Mucosa of descending colon (tissue), 3 donors: Measurements from ENCODE around the gene IER5L. TPM values are rescaled to one million over a fixed set of nuclear protein-coding genes. Genes with fewer than 3 reads are reported as not detected.

ENCODE experiments used
- ATAC-seq: fragments of 200-7000 bp; cut with Tn5 transposase; one replicate; pipeline ENCODE4 v1.9.1; 2020; ENCODE audit warnings: mild to moderate bottlenecking, moderate library complexity
- DNase-seq, 3 donors: peaks; one replicate each; pipeline ENCODE4 v3.0.0-alpha.2; 2020
- H3K36me3 ChIP-seq: fragments of 200-600 bp; one replicate; pipeline ENCODE4 v1.8.0; 2021; ENCODE audit warnings: low read depth, mild to moderate bottlenecking
- H3K4me1 ChIP-seq: fragments of 200-600 bp; one replicate; pipeline ENCODE4 v1.8.0; 2021; ENCODE audit warnings: low read depth, mild to moderate bottlenecking
- H3K4me3 ChIP-seq: fragments of 200-600 bp; one replicate; pipeline ENCODE4 v1.8.0; 2021; ENCODE audit warnings: mild to moderate bottlenecking
- H3K9me3 ChIP-seq: fragments of 200-600 bp; one replicate; pipeline ENCODE4 v1.8.0; 2021; ENCODE audit warnings: mild to moderate bottlenecking
- CTCF ChIP-seq: fragments of 200-600 bp; IDR thresholded peaks from one replicate; pipeline ENCODE4 v1.8.0; 2022; ENCODE audit warnings: antibody characterized with exemption, mild to moderate bottlenecking
- intact Hi-C, 2 donors: fragments of 100-400 bp; cut with DNase I in 1 of 2; cut with micrococcal nuclease in 1 of 2; formaldehyde crosslinking; loops; one replicate each; pipeline versions ENCODE4 v1.11.0 to v1.11.1; 2022; cut with DNase I, micrococcal nuclease
- total RNA-seq, 3 donors: library from RNA; stranded (reverse); fragmentation: NEBNext Ultra II Directional in 2 of 3; extraction: Animal tissue kit (Norgen Biotek cat#: 25700) in 2 of 3; gene quantifications; one replicate each; pipeline versions ENCODE4 v1.2.1 to v1.2.4, GENCODE V29; 2021 to 2023
- donor health status: DM: no; HTN: no; CAD: no; lungs with moderate emphysema.
- donor health status: DM: no; HTN: no; CAD: no.
- donor health status: DM: no; HTN: yes; CAD: no.

The IER5L gene
- total RNA-seq, 3 donors from 2014 or later: 5.8 to 8.2 (median 8.0) TPM

- Histone ChIP-seq H3K4me1 (peaks cover 12% of the 10 kb centered on the region), H3K4me3 (no peak overlapping the region), H3K9me3 (no peaks in the 10 kb centered on the region), H3K36me3 (no peaks in the 10 kb centered on the region)
- ATAC-seq (no peak), DNase-seq (no peak)
- intact Hi-C loops: no loop called here
- no peak for TF ChIP-seq CTCF
Measured at GRCh38 chr9:129148463-129149204, 29.4 kb downstream of the IER5L start.

GRCh38 chr9:129146441-129146941 is 31.6 kb downstream of the IER5L start:
- no peak for TF ChIP-seq CTCF
- intact Hi-C loops: no loop called here
- H3K36me3 ChIP-seq: no peaks in the 10 kb centered on the region
- no peaks in the 10 kb centered on the region for H3K9me3 ChIP-seq
- DNase-seq (no peak), ATAC-seq (no peak)
- H3K4me3 ChIP-seq: no peak overlapping the region
- H3K4me1 ChIP-seq: peaks cover 30% of the 10 kb centered on the region

- no peak for TF ChIP-seq CTCF
- peak; percentile 16 for ATAC-seq
- Histone ChIP-seq H3K4me3 (no peak overlapping the region), H3K36me3 (no peaks in the 10 kb centered on the region), H3K9me3 (no peaks in the 10 kb centered on the region), H3K4me1 (peaks cover 35% of the 10 kb centered on the region)
- intact Hi-C loops: no loop called here
- peak in 2 of 3 donors; percentile 51 to 77 for DNase-seq
Measured at GRCh38 chr9:129145841-129146292, 32.2 kb downstream of the IER5L start.

GRCh38 chr9:129145316-129145715 is 32.7 kb downstream of the IER5L start:
- intact Hi-C loops: no loop called here

More at GRCh38 chr9:129145316-129145715, 32.7 kb downstream of the IER5L start:
- DNase-seq (no peak), ATAC-seq (no peak)
- no peaks in the 10 kb centered on the region for H3K36me3 ChIP-seq
- peaks cover 40% of the 10 kb centered on the region for H3K4me1 ChIP-seq
- H3K4me3 ChIP-seq: no peak overlapping the region
- TF ChIP-seq CTCF: no peak
- no peaks in the 10 kb centered on the region for H3K9me3 ChIP-seq
